NOMO-1 (cell line): ENCODE results near the gene TYMP.

Experiments
- DNase-seq, 2 experiments: peaks; one replicate each; lab custom pipeline; 2025; ENCODE audit not compliant: unreplicated experiment in 2 of 2; lab: John Stamatoyannopoulos, UW

The TYMP gene

DNA sequence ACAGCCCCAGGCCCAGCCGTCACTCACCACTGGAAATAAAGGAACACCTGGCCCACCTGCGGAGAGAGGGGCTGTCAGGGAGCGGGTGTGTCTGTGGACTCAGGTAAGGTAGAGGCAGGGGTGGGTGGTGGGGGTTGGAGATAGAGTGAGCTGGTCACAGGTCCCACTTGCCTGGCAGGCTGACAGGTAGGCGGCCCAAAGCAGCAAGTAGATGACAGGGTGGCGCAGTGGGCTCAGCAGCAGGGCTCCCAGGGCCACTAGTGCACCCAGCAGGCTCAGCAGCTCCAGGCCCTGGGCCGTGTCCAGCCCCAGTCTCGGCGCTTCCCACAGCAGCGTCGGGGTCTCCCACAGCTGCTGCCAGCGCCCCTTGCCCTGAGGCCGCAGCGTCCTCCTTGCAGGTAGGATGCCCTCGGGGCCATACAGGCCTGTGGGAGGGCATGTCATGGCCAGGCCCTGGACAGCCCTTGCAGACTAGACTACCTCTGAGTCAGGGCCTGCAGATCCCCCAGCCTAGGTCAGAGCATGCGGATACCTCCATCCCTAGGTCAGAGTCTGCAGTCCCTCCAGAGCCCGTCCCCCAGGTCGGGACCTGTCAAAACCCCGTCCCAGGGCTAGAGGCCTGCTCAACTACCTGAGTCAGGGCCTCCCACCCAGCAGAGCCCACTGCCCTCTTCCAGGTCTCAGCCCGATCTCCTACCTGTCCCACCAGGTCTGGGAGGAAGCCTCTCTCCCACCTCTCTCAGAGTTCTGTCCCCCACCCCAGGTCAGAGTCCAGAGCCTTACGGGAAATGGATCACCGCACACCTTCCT is 23.0 kb downstream of the TYMP start:
- DNase-seq, result no peak

DNA sequence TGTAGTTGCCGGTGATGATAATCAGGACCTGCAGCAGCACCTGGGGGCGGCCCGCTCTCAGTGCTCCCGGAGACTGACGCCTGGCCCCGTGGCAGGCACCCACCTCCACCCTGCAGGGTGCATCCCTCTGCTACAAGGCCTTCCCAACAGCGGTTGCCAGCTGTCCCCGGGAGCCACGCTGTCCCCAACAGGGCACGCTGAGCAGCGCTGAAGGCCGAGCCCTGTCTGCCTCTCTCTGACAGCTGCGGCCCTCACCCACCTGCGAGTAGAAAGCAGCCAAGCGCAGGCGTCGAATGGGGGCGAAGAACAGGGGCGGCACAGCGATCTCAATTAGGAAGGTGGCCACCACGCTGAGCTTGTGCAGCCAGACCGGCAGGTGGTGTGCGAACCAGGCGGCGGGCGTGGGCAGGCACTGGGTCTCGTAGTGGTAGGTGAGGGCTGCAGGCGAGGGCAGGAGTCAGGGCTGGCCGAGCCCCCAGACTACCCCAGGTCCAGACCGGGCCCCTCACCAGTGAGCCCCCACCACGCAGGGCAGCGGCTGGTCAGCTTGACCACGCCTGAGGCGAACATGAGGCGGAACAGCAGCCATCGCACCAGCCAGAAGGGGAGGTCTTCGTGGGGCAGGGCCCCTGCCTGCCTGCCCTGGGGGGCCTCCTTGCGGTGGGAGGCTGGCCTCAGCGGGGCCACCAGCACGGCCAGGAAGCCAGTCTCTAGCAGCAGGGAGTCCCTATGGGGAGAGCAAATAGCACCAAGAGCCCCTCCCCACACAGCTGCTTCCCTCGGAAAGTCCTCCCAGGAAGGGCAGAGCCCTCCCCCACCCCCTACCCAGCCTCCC is 23.8 kb downstream of the TYMP start:
- DNase-seq, result no peak

DNA sequence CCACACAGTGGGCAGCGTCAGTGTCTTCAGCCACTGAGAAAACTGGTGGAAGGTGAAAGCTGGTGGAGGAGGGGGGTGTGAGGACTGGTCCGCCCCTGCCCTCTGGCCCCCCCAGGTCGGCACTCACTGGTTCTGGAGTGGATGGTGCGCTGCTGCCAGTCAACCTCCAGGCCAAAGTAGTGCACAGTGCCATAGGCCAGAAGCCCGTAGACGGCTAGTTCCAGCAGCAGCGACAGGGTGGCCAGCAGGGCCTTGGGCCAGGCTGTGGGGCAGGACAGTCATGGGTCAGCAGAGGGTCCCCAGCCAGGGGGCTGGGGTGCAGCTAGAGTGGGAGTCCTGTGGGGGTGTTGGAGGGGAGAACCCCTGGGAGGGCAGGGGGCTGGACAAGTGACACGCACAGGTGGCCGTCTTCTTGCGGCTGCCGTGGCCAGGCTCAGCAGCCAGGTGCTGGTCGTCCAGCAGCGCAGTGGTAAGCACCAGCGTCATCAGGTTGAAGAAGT is 24.5 kb downstream of the TYMP start:
- no peak for DNase-seq

DNA sequence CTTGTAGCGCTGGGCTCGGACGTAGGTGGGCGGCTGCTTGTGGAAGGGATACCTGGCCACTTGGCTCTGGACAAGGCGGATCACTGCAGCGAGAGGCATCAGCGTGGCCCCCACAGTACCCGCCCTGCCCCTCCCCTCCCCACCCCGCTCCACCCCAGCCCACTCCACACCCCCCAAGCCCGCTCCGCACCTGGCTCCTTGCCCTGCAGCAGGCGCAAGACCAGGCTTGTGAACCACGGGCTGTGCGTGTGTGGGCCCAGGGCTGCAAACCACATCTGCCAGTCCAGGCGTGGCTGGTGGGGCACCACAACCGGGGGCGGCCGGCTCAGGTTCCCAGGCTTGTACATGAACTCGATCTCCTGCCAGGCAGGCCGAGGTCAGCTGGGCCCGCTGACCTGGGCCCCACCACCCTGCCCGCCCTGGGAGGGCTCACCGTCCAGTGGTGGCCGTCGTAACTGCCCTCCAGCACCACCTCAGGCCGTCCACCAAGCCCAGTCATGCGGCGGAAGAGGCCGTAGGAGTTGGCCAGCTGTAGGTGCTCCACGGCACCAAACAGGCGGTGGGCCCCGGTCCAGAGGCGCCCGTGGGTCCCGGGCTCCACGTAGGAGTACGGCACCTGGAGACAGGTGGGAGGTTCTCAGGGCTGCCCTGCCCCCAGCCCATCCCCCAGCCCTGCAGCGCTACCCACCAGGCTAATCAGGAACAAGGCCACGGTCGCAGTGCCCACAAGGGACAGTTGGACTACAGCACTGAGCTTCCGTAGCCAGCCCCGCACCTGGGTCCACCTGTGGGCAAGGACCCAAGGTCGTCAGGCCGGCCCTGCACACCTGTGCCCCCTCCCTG is 25.2 kb downstream of the TYMP start:
- no peak for DNase-seq

DNA sequence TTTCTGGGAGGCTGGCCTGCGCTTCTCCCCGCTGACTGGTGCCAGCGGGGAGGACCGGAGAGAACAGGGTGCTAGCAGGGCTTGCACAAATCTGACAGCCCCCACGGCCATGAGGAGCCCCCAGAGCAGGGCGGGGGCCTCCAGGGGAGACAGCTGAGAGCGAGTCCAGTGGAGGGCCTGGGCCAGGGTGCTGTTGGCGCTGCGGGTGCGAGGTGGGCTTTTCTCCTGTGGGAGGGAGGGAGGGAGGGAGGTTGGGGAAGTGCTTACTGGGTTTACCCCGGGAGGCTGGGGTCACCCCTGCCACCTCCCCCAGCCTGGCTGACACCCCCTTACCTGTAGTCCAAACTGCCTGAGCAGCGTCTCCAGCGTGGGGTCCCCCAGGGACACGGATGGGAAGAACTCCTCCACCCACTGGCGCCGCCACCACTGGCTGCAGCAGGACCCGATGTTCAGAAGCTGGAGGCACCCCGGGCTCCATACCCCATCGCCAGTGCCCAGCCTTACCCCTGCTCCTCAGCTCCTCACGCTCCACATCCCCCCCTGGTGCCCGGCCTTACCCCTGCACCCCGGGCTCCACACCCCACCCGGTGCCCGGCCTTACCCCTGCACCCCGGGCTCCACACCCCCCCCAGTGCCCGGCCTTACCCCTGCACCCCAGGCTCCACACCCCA is 26.2 kb downstream of the TYMP start:
- DNase-seq, result no peak

DNA sequence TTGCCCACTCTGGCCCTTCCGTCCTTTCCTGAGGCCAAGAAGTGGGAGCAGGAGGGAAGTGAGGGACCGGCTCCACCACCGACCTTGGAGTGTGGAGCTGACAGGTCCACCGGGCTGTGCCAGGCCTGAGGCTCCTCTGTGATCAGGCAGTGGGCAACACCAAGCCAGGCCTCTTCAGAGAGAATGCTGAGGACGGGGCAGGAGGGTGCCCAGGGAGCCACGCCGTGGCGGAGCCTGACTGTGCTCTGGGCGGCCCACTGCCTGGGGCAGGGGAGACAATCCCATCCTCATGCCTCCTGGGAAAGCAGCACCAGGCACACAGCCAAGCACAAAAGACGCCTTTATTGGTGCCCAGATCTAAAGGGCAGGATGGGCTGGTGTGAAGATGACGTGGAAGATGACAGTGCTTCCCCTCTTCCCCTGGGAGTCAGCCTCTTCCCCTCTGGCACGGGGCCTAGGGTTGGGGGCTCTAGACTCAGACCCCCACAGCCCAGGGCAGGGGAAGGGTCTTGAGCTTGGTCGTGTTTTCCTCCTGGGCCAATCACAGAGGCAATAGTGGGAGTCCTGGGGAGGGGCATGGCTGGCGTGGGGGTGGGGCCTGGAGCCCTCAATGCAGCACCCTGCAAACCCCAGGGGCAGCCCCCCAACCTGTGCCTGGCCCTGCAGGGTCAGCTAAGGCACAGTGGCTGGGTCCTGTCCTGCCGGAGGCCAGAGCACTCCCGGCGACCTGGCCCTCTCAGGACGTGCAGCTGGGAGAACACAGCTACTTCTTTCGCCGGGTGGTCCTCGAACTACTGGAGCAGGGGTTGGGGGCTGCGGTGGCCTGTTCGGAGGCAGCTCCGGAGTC is 27.0 kb downstream of the TYMP start:
- DNase-seq, result no peak

DNA sequence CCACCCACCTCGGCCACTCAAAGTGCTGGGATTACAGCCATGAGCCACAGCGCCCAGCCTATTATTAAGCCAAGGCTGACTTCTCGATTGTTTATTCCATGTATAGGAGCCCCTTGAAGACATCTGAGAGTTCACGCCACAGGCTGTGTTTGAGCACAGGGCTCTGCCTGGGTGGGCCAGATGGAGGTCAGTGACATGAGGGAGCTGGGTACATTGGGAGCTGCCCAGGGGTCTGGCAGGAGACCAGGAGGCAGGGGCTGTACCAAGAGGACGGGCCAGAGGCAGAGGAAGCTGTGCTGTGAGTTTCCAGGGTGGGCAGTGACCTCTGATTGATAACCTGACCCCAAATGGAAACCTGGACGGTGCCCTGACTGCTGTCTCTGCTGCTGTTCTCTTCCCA is 27.7 kb downstream of the TYMP start:
- no peak for DNase-seq

DNA sequence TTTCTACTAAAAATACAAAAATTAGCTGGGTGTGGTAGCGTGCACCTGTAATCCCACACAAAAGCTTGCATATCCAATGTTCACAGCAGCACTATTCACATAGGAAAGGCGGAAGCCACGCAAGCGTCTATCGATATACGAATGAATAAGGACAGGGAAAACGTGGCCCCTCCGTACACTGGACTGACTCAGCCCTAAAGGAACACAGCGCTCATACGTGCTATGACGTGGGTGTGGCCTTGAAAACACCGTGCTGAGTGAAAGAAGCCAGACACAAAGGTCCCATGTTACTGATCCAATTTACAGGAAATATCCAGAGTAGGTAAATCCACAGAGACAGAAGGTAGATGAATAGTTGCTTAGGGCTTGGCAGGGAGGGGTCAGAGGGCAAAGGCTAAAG is 29.4 kb downstream of the TYMP start:
- DNase-seq, result no peak

DNA sequence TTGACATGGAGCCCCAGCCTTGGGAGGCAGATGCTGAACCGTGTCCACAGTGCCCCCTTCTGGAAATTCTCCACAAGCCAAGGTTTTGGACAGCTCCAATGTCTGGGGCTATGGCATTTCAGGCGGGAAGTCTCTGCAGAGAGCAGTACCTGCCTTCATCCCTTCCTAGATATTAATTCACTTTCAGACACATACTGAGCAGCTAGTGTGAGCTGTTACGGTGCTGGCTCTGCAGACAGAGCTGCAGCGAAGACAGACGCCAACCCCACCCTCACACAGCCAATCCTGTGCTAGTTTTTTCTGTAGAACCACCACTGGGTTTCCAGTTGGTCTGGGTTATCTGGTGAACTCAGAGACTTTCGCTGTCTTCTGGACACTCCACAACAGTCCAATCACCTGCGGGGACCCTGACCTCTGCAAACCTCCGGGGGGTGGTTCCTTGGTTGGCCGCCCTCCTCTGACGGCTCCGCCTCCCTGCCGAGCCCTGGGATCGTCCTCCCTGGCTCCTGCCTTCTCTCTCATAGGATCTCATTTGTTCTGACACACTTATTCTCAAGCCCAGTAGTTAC is 31.4 kb downstream of the TYMP start:
- DNase-seq, result peak; percentile 46 to 67

DNA sequence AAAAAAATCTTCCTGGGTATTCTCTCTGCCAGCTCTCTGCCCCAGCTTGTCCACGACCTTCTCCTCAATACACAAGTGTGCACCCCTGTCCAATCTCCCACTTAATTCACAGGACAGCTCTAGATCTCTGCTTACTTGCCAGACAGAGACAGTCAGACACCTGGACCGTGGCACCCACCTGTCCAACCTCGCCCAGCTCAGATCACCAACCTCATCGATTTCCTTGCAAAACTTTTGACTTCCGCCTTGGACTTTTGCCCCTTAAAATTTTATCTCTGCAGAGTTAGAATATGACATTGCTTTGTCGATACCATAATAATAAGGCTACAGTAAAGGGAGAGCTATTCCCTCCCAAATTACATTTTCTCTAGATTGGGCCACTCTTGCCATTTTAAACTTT is 32.7 kb downstream of the TYMP start:
- no peak for DNase-seq

DNA sequence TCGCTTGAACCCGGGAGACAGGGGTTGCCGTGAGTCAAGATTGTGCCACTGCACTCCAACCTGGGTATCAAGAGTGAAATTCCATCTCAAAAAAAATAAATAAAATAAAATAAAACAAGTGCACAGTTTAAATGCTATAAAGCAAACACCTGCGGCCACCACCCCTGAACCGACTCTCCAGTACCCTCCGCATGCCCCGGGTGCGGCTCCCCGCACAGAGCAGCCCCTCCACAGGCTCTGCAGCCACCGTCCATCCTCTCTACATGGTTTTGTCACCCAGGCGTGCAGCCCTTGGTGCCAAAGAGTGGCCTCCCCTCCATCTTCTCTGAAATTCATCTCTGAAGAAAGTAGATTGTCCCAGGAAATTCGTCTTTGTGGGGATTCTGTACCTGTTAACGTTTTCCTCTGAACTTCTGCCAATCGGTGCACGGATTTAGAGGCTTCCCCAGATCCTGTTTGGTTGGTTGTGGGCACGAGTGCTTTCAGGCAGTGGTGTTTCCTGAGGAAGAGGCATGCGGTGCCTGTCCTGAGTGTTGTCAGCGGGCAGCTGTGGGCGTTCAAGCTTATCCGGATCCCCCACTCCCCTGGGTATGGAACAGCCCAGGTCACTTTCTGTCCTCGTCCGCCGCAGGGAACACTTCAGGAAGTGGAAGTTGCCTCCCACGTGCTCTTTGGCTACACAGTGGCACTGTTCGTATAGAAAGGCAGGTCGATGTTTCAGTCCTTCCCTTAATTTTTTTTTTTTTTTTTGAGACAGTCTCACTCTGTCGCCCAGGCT is 39.1 kb downstream of the TYMP start:
- DNase-seq, result no peak

DNA sequence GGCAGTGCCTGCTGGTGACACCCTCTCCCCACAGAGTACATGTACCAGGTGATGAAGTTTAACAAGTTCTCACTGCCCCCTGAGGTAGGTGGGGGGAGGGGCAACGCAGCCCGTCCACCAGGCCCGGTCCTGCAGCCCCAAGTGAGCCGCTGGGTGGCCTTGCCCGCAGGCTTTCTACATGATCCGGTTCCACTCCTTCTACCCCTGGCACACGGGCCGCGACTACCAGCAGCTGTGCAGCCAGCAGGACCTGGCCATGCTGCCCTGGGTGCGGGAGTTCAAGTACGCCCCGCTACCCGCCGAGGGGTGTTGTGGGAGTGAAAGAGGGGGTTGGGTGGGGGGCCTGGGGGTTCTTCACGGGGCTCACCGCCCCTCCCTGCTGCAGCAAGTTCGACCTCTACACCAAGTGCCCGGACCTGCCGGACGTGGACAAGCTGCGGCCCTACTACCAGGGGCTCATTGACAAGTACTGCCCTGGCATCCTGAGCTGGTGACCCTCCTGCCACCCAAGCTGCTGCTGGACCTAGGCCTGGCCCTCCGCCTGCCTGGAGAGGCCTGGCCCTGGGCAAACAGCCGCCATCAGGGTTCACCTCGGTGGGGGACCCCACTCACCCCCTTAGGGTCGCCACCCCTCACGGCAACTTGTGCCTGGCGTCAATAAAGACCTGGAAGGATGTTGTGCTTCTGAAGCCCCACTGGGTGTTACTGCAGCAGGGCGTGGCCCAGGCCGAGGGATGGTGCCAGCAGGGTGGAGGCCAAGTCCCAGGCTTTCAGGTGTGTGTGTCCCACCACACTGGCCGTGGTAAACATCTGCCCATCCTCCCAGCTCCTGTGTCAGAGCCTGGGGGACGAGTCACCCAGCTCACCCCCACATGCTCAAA is 40.2 kb downstream of the TYMP start:
- DNase-seq, result no peak

DNA sequence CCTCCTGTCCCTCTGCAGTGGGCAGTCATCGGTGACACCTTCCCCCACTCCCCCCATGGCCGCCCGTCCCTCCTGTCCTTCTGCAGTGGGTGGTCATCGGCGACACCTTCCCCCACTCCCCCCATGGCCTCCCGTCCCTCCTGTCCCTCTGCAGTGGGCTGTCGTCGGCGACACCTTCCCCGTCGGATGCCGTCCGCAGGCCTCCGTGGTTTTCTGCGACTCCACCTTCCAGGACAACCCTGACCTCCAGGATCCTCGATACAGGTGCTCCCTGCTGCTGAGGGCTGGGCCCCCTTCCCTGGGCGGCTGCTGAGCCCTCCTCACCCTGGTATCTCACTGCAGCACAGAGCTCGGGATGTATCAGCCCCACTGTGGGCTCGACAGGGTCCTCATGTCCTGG is 40.9 kb downstream of the TYMP start:
- no peak for DNase-seq

DNA sequence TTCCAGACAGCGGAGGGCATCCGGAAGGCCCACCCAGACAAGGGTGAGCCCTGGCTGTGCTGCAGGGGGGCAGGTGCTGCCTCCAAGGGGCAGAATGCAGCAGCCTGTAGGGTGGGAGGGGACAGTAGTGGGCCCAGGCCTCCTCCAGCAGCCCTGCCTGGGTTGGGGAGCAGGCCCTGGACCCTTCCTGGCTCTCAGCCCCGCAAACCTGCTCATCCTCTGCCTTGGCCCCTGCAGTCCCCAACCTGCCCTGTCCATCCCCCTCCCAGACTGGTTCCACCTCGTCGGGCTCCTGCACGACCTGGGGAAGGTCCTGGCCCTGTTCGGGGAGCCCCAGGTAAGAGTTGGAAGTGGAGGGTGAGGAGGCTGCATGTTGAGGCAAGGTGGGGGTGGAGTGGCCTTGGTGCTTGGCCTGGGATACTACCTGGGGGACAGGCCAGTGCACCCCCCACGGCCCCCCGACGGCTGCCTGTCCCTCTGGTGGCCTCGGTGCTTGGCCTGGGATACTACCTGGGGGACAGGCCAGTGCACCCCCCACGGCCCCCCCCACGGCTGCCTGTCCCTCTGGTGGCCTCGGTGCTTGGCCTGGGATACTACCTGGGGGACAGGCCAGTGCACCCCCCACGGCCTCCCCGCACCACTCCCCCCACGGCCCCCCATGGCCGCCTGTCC is 41.7 kb downstream of the TYMP start:
- DNase-seq, result no peak

DNA sequence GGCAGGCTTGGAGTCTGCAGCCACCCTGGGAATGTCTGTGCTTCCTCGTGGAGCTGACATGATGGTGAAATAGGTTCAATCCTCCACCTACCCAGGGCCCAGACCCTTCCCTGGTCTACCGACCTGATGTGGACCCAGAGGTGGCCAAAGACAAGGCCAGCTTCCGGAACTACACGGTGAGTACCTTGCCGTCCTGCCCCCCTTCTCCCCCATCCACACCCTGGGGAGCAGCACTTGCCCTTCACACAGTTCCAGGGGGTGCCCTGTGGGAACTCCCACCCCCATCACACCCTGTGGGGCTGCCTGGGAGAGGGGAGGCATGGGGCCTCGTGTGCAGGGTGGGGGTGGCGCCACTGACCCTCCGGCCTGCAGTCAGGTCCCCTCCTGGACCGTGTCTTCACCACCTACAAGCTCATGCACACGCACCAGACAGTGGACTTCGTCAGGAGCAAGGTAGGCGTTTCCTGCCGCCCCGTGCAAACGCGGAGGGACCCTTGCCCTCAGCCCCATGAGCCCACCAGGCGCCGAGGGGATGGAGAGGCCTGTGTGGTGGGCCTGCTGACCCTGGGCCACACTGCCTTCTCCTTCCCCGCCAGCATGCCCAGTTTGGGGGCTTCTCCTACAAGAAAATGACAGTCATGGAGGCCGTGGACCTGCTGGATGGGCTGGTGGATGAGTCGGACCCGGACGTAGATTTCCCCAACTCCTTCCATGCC is 42.4 kb downstream of the TYMP start:
- no peak for DNase-seq

DNA sequence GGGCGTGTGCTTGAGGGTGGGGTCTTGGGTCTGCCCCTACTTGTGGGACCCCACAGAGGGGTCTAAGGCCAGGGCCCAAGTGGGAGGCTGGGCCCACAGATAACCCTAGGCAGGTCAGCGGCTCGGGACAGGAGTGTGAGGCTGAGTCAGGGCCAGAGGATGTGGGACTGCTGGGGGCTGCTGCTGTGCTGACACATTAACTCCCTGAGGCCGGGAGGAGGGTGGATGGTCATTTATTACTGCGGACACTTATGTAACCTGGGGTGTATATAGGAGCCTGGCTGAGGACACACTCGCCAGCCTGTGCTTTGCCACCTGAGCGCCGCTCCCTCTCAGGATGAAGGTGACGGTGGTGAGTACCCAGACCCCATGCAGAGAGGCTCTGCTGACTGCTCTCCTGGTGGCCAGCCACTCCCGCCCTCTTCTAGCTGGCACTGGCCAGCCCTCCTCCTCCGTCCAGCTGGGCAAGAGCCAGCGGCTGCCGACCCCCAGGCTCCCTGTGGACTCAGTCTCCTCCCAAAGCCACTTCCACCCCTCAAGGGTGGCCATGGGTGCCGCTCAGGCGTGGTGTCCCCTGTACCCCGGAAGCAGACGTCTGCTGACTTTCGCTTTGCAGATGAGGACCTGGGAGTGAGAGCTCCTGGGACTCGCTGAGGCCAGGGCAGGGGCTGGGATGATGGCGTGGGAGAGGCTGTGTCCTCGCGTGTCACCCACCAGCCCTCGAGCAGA is 43.1 kb downstream of the TYMP start, which contains the start of gene MIOX:
Gene MIOX, plus strand, starts transcription at position 299 of the 729 bp plus-strand sequence. Its CDS starts 39 bp downstream, at position 338.
- DNase-seq, result no peak
